NCI-H345 (cell line): Measurements from ENCODE around the gene LY6G6C.
"Not testable (repeated sequence)": the region's sequence is repeated elsewhere in the genome, so short reads cannot be mapped to it uniquely, and the experiment has no call there.

Experiments
- DNase-seq: peaks from one replicate; lab custom pipeline; 2025; lab: John Stamatoyannopoulos, UW

Gene LY6G6C

GRCh38 chr6:31727034-31727716 lies 5.6 kb upstream of the LY6G6C start:
- DNase-seq, result no peak

- DNase-seq, result no peak
Observed at GRCh38 chr6:31725502-31726350, 4.2 kb upstream of the LY6G6C start.

GRCh38 chr6:31723980-31724691 lies 2.6 kb upstream of the LY6G6C start:
- DNase-seq, result no peak

GRCh38 chr6:31723245-31723979 lies 1.9 kb upstream of the LY6G6C start, which contains the start of gene MPIG6B:
TSS of gene MPIG6B (plus strand) at chr6:31723373. CDS start at chr6:31723384, 11 bp downstream.
- no peak for DNase-seq

GRCh38 chr6:31722173-31722572 lies 627 bp upstream of the LY6G6C start:
- DNase-seq, result no peak

GRCh38 chr6:31720196-31720770 lies 1.3 kb downstream of the LY6G6C start:
- no peak for DNase-seq

- DNase-seq, result no peak
Observed at GRCh38 chr6:31719001-31719400, 2.5 kb downstream of the LY6G6C start.

GRCh38 chr6:31718265-31718664 lies 3.3 kb downstream of the LY6G6C start:
- peak; percentile 51 for DNase-seq

GRCh38 chr6:31717499-31718222 lies 3.9 kb downstream of the LY6G6C start:
- DNase-seq, result no peak

- DNase-seq, result no peak
Observed at GRCh38 chr6:31715022-31715958, 6.3 kb downstream of the LY6G6C start, which contains the start of gene LY6G6D. TSS of gene LY6G6D (plus strand) at chr6:31715348. CDS start at chr6:31715356, 8 bp downstream.

GRCh38 chr6:31713991-31714684 lies 7.4 kb downstream of the LY6G6C start:
- DNase-seq, result peak; percentile 6

- DNase-seq, result no peak
Observed at GRCh38 chr6:31713465-31713864, 8.1 kb downstream of the LY6G6C start.

- DNase-seq, result no peak
Observed at GRCh38 chr6:31712296-31712695, 9.2 kb downstream of the LY6G6C start.

- DNase-seq, result no peak
Observed at GRCh38 chr6:31711233-31711632, 10.3 kb downstream of the LY6G6C start.

- no peak for DNase-seq
Observed at GRCh38 chr6:31710523-31711219, 10.9 kb downstream of the LY6G6C start.

GRCh38 chr6:31709157-31709556 lies 12.4 kb downstream of the LY6G6C start:
- not testable (repeated sequence) for DNase-seq

- no peak for DNase-seq
Observed at GRCh38 chr6:31708224-31708623, 13.3 kb downstream of the LY6G6C start.

GRCh38 chr6:31707701-31708100 lies 13.8 kb downstream of the LY6G6C start:
- DNase-seq, result no peak
